Uterus (tissue), 4 donors: ENCODE data around the gene FOSL2. TPM values are rescaled to one million over a fixed set of nuclear protein-coding genes. Genes with fewer than 3 reads are reported as not detected.

Source experiments
- DNase-seq, 2 donors: peaks; one replicate each; pipeline ENCODE4 v3.0.0-alpha.2; 2019 to 2020
- H3K27ac ChIP-seq, 2 donors: fragments of 200-600 bp; sonication (generic); 1 replicate in 1 of 2; 2 replicates in 1 of 2; pipeline ENCODE4 v1.5.1; 2016 to 2018
- H3K27me3 ChIP-seq, 2 donors: fragments of 200-600 bp; sonication (generic); one replicate each; pipeline ENCODE4 v1.5.1; 2018 to 2019; ENCODE audit warnings: control low read depth in 1 of 2
- H3K36me3 ChIP-seq, 2 donors: fragments of 200-600 bp; sonication (generic); one replicate each; pipeline ENCODE4 v1.5.1; 2019; ENCODE audit warnings: control low read depth in 1 of 2
- H3K4me1 ChIP-seq, 2 donors: fragments of 200-600 bp; sonication (generic); one replicate each; pipeline ENCODE4 v1.5.1; 2018 to 2019; ENCODE audit warnings: control low read depth in 1 of 2
- H3K4me3 ChIP-seq, 2 donors: fragments of 200-600 bp; sonication (generic); 1 replicate in 1 of 2; 2 replicates in 1 of 2; pipeline ENCODE4 v1.5.1; 2018 to 2019; ENCODE audit warnings: mild to moderate bottlenecking in 1 of 2
- H3K9me3 ChIP-seq, 2 donors: fragments of 200-600 bp; sonication (generic); one replicate each; pipeline ENCODE4 v1.5.1; 2019; ENCODE audit warnings: control low read depth in 1 of 2
- CTCF ChIP-seq, 4 experiments: fragments of 200-600 bp in 2 of 4; fragments of 450-650 bp in 2 of 4; sonication (generic) in 2 of 4; IDR thresholded peaks; one replicate each; pipeline ENCODE4 v1.5.1; 2016 to 2019; ENCODE audit warnings: antibody characterized with exemption in 4 of 4, mild to moderate bottlenecking in 2 of 4, moderate library complexity in 1 of 4
- POLR2A ChIP-seq, 2 donors: fragments of 450-650 bp; IDR thresholded peaks; one replicate each; pipeline ENCODE4 v1.6.1; 2016; ENCODE audit warnings: antibody characterized with exemption in 2 of 2, mild to moderate bottlenecking in 1 of 2, moderate library complexity in 1 of 2
- intact Hi-C: fragments of 100-400 bp; cut with DNase I; formaldehyde crosslinking; loops from one replicate; pipeline ENCODE4 v1.15.1; 2023; ENCODE audit warnings: low total_unique reads
- total RNA-seq, 4 donors: library from RNA; depleted of rRNA in 3 of 4; stranded (reverse); fragments of >200 nt in 3 of 4; gene quantifications; one replicate each; pipeline versions ENCODE4 v1.1.0 to v1.2.4, GENCODE V29; 2014 to 2023
- donor health status: DM: yes; HTN: yes; CAD: no.

The FOSL2 gene
- total RNA-seq, 4 donors from 2014 or later = 39.8 to 134 (median 58.7) TPM

DNA sequence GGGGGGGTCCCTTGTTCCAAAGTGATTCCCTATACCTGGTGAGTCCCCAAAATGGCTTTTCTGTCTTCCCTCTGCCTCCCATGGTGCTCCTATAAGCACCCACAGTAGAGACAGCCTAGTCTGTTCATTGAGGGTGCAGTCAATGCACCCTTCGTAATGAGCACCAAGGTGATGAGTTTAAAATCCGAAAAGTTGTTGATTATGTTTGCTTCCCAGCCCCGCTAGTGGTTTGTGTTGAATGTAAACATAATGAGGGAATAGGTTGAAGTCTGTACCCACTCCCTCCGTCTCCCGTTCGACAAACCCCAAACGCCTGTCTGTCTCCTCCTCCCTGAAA is 2.3 kb downstream of the FOSL2 start:
- no peaks in the 10 kb centered on the region for H3K9me3 ChIP-seq
- intact Hi-C loops = loop anchor here (5.0 to 10.0 kb wide), 3 partner anchors 310 to 688 kb away; partner anchors contain the start of genes BABAM2 and RBKS
- TF ChIP-seq CTCF (IDR thresholded peaks at IDR 0.05) (no peak), POLR2A (IDR thresholded peaks at IDR 0.05) (no peak)
- no peaks in the 10 kb centered on the region for H3K36me3 ChIP-seq
- no peaks in the 10 kb centered on the region for H3K27me3 ChIP-seq
- no peak for DNase-seq
- H3K4me1 ChIP-seq = peaks cover 0 to 16% of the 10 kb centered on the region in 2 donors
- peak overlapping the region; percentile 99 to 100 for H3K27ac ChIP-seq
- peak overlapping the region; percentile 71 to 95 for H3K4me3 ChIP-seq

- Histone ChIP-seq H3K27me3 (no peaks in the 10 kb centered on the region), H3K4me3 (peak overlapping the region; percentile 71 to 95), H3K4me1 (peaks cover 0 to 18% of the 10 kb centered on the region in 2 donors), H3K36me3 (no peaks in the 10 kb centered on the region), H3K27ac (peak overlapping the region; percentile 99 to 100), H3K9me3 (no peaks in the 10 kb centered on the region)
- DNase-seq = peak; percentile 63 to 76
- TF ChIP-seq CTCF (IDR thresholded peaks at IDR 0.05) (no peak), POLR2A (IDR thresholded peaks at IDR 0.05) (peak; percentile 43 to 61)
- intact Hi-C loops = loop anchor here (10.0 kb wide), 2 partner anchors 311 to 501 kb away; partner anchors contain the start of genes BABAM2 and RBKS
Observed at GRCh38 chr2:28395334-28396061, 2.8 kb downstream of the FOSL2 start.

GRCh38 chr2:28397043-28397381 is 4.4 kb downstream of the FOSL2 start:
- intact Hi-C loops = loop anchor here (10.0 kb wide), 2 partner anchors 312 to 502 kb away; partner anchors contain the start of genes BABAM2 and RBKS
- H3K4me3 ChIP-seq = peak overlapping the region; percentile 71 to 95
- no peaks in the 10 kb centered on the region for H3K27me3 ChIP-seq
- H3K9me3 ChIP-seq = no peaks in the 10 kb centered on the region
- peak overlapping the region; percentile 99 to 100 for H3K27ac ChIP-seq
- H3K36me3 ChIP-seq = no peaks in the 10 kb centered on the region
- TF ChIP-seq CTCF (IDR thresholded peaks at IDR 0.05) = no peak
- TF ChIP-seq POLR2A (IDR thresholded peaks at IDR 0.05) = no peak
- DNase-seq = no peak
- H3K4me1 ChIP-seq = peaks cover 2 to 33% of the 10 kb centered on the region in 2 donors

DNA sequence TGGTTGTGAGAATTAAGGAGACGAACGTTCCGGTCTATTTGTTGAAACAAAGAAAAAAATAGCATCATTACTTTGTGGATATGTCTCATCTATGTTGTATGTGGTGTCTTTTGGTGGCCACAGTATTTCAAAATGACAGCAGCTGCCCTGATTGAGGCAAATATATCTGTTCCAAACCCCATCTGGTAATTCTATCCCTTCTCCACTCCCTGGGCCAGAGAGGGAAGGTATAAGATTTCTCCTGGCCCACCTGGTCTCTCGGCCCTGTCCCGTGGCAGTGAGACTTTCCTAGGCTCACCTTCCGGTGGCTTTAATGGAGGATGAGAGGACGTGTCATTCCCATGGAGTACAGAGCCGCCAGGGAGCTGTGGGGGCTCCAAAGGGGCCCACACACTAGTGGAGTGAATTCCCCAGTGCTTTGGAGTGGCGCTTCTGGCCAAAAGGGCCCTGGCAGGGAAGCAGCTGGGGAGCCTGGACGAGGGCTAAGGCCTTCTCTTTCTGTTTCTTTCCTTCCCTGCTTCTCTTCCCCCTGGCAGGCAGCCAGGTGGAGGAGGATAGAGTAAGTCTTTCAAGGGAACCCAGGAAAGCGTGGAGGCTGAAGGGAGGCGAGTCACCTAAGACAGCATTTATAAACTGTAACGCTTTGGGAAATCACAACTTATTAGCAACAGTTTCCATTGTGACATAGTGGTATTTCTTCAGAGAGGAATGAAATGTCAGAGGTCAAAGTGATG is 5.6 kb downstream of the FOSL2 start:
- peaks cover 11 to 43% of the 10 kb centered on the region in 2 donors for H3K4me1 ChIP-seq
- no peaks in the 10 kb centered on the region for H3K9me3 ChIP-seq
- H3K4me3 ChIP-seq = peak overlapping the region; percentile 1 to 71
- no peak for TF ChIP-seq POLR2A (IDR thresholded peaks at IDR 0.05)
- no peak for TF ChIP-seq CTCF (IDR thresholded peaks at IDR 0.05)
- intact Hi-C loops = loop anchor here (10.0 kb wide), 2 partner anchors 313 to 503 kb away; partner anchors contain the start of genes BABAM2 and RBKS
- no peaks in the 10 kb centered on the region for H3K27me3 ChIP-seq
- DNase-seq = peak; percentile 73 to 76
- H3K36me3 ChIP-seq = no peaks in the 10 kb centered on the region
- H3K27ac ChIP-seq = peak overlapping the region; percentile 99 to 100

DNA sequence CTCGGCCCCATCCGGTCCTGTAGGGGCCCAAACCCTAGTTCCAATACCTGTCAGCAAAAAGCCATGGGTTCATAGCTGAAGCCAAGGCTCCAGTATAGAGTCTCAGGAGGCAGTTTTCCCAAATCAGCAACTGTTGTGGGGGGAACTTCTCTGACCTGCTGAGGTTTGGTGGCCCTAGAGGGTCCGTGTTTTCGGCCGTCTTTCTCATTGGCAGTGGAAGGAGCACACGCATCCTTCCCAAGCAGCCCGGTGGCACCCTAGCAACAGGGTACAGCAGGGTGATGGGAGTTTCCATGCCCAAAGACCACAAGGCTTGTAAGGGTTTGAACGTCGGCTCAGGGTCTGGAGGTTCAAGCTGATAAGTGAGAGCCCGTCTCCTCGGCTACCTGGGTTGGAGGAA is 6.6 kb downstream of the FOSL2 start:
- no peak for DNase-seq
- Histone ChIP-seq H3K27ac (peak overlapping the region; percentile 99 to 100), H3K36me3 (no peaks in the 10 kb centered on the region), H3K4me1 (peaks cover 21 to 53% of the 10 kb centered on the region in 2 donors), H3K27me3 (no peaks in the 10 kb centered on the region), H3K9me3 (no peaks in the 10 kb centered on the region), H3K4me3 (peak overlapping the region in 1 of 2 donors; percentile 71)
- intact Hi-C loops = loop anchor here (10.0 kb wide), 2 partner anchors 314 to 504 kb away; partner anchors contain the start of genes BABAM2 and RBKS
- TF ChIP-seq CTCF (IDR thresholded peaks at IDR 0.05) (no peak), POLR2A (IDR thresholded peaks at IDR 0.05) (no peak)
